ENCODE data around the gene TMEM150A.

GRCh38 chr2:85628658-85629057, 26.2 kb upstream of the TMEM150A start:
- no peak for TF ChIP-seq POLR2AphosphoS5 (IDR thresholded peaks at IDR 0.05)
- no peak for TF ChIP-seq CTCF (IDR thresholded peaks at IDR 0.05 in 8 of 11, conservative IDR thresholded peaks at IDR 0.05 in 3 of 11)
- TF ChIP-seq POLR2A (IDR thresholded peaks at IDR 0.05), result no peak

Data from spleen (tissue), 7 donors.